ENCODE data around the gene ALPP.

Gene ALPP

DNA sequence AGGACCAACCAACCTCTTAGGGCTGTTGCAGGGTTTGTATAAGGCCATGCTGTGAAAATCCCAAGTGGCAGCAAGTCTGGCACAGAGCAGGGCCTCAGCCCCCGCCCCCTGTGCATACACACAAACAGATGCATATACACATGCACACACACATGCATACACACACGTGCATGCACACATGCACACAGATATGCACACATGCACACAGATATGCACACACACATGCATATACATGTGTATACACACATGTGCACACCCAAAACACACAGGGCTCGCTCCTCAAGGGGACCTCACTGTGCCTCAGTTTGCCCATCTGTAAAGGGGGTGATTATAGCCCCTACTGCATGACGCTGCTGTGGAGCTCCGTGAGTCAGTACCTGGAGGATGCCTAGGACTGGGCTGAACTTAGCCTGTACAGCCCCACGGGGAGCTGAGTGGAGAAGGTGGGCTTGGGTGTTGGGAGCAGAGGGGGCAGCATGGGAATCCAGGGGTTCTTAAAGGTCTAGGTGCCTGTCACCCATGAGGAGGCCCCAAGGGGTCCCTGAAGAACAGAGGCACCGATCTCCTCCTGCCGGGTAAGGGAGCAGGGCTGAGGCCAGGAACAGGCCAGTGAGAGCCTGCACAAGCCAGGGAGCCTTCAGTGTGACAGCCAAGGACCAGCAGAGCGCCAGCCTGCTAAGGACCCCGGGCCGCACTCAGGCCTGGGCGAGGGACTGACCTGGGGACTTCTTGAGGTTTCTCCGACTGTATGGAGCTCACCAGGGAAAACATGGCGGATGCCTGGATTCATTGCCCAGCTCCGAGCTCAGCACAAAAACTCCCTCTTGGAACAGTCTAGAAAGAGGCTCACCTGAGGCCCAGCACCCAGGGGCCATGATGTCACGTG lies 53.4 kb downstream of the ALPP start:
- no peak for DNase-seq

All from NCI-H82 (cell line).